GM12878 (cell line): Measurements from ENCODE around the gene TARBP2.
A peak's percentile ranks its signal among the peaks of the same experiment; 100 is the strongest.

Source experiments
- CEBPB ChIP-seq, 2 experiments: fragments of 150-350 bp in 1 of 2; IDR thresholded peaks; 2 replicates each; pipeline ENCODE4 v1.6.1; 2012 to 2014; ENCODE audit warnings: low read depth in 2 of 2, low read length in 2 of 2, borderline replicate concordance in 1 of 2, inconsistent platforms in 1 of 2
- HDAC2 ChIP-seq: fragments of 200-600 bp; sonication (generic); IDR thresholded peaks from 2 replicates; pipeline ENCODE4 v1.6.1; 2017
- KDM1A ChIP-seq: fragments of 200-600 bp; sonication (generic); IDR thresholded peaks from 2 replicates; pipeline ENCODE4 v1.6.1; 2016; ENCODE audit warnings: borderline replicate concordance
- POLR2A ChIP-seq: IDR thresholded peaks from 2 replicates; pipeline ENCODE4 v1.6.1; 2011; ENCODE audit warnings: low read depth, mild to moderate bottlenecking, low read length
- RFX5 ChIP-seq: IDR thresholded peaks from 2 replicates; pipeline ENCODE4 v1.6.1; 2011; ENCODE audit warnings: low read depth, low read length, improper control_type of control experiment
- SUZ12 ChIP-seq: fragments of 200-600 bp; sonication (generic); IDR thresholded peaks from one replicate; pipeline ENCODE4 v1.6.1; 2018; ENCODE audit warnings: antibody characterized with exemption, mild to moderate bottlenecking; ENCODE audit not compliant: unreplicated experiment
- TCF7 ChIP-seq: IDR thresholded peaks from 2 replicates; pipeline ENCODE4 v1.6.1; 2014; ENCODE audit warnings: antibody characterized with exemption, borderline replicate concordance
- ZNF274 ChIP-seq: IDR thresholded peaks from one replicate; pipeline ENCODE4 v1.8.0; 2011; ENCODE audit not compliant: insufficient read length, insufficient read depth
- TF ChIP-seq, protein P1 (sequence below), 3 experiments: IDR thresholded peaks in 2 of 3; conservative IDR thresholded peaks in 1 of 3; 2 replicates each; pipeline ENCODE4 v1.5.1; 2011; ENCODE audit warnings: low read depth in 3 of 3, low read length in 3 of 3, mild to moderate bottlenecking in 3 of 3, control low read depth in 2 of 3, moderate library complexity in 2 of 3, inconsistent platforms in 1 of 3, mixed read lengths in 1 of 3; ENCODE audit not compliant: control insufficient read depth in 2 of 3, insufficient read depth in 1 of 3; ENCODE audit errors: extremely low read depth in 1 of 3

DNA sequence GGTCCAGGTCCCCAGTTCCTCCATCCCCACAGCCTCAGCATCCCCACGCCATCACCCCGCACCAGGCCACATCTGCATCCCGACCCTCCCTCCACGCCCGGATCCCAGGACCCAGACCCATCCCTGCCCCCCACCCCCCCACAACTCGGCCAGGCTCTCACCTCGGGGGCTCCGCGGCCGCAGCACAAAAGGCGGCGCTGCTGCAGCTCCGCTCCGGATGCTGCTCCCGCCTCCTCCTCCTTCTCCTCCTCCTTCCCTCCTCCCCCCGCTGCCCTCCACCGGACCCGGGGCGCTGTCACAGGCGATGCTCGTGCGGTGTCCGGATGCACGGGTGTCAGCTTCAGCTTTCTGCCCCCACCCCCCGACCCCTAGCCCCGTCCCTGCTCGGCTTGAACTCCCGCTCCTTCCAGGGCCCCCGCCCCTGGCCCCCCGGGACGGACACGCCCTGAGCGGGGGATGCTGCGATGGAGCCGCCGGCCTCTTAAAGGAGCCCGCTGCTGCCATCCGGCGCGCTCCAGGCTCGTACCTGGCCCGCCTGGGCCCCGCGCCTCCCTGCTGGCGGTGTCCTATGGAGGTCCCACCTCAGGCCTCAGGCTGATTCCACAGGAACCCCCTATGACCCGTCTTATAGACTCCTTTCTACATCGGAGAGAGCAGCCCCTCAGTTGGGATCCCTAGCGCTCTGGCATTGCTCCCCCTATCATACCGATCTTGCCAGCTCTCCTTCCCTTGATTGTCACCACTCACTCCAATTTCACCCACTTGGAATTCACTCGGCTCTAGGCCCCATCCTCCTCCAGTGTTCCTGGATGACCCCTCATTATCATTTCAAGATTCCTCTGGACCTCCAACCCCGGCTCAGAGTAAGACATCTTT, 1.6 kb upstream of the TARBP2 start, which contains the start of gene MAP3K12:
- TF ChIP-seq POLR2A (peak; percentile 24; the same call in 1 of the 2 replicates), HDAC2 (no peak), KDM1A (no peak), TCF7 (no peak), CEBPB (IDR thresholded peaks at IDR 0.05; ENCODE audit: borderline replicate concordance in 1 of 2, low read depth in 2 of 2, low read length in 2 of 2) (no peak), SUZ12 (no peak), RFX5 (no peak), ZNF274 (no peak)
- TF ChIP-seq, protein P1, sequence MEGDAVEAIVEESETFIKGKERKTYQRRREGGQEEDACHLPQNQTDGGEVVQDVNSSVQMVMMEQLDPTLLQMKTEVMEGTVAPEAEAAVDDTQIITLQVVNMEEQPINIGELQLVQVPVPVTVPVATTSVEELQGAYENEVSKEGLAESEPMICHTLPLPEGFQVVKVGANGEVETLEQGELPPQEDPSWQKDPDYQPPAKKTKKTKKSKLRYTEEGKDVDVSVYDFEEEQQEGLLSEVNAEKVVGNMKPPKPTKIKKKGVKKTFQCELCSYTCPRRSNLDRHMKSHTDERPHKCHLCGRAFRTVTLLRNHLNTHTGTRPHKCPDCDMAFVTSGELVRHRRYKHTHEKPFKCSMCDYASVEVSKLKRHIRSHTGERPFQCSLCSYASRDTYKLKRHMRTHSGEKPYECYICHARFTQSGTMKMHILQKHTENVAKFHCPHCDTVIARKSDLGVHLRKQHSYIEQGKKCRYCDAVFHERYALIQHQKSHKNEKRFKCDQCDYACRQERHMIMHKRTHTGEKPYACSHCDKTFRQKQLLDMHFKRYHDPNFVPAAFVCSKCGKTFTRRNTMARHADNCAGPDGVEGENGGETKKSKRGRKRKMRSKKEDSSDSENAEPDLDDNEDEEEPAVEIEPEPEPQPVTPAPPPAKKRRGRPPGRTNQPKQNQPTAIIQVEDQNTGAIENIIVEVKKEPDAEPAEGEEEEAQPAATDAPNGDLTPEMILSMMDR (IDR thresholded peaks at IDR 0.05 in 2 of 3, conservative IDR thresholded peaks at IDR 0.05 in 1 of 3; ENCODE audit: control insufficient read depth in 2 of 3, extremely low read depth in 1 of 3, insufficient read depth in 1 of 3, low read depth in 3 of 3, low read length in 3 of 3), result 0 out of 6 replicates have a peak, but pooled peaks of 2 of the 3 experiments have one; percentile 12 to 15
